GM19372 (cell line): ENCODE data around the gene NFKBIB.
"Not testable (repeated sequence)": the region's sequence is repeated elsewhere in the genome, so short reads cannot be mapped to it uniquely, and the experiment has no call there.

Experiments
- ATAC-seq: cut with Tn5 transposase; IDR thresholded peaks from one replicate; pipeline ENCODE4 v1.9.1; 2021; ENCODE audit warnings: mild to moderate bottlenecking, low read depth, moderate library complexity; ENCODE audit not compliant: unreplicated experiment

NFKBIB gene

DNA sequence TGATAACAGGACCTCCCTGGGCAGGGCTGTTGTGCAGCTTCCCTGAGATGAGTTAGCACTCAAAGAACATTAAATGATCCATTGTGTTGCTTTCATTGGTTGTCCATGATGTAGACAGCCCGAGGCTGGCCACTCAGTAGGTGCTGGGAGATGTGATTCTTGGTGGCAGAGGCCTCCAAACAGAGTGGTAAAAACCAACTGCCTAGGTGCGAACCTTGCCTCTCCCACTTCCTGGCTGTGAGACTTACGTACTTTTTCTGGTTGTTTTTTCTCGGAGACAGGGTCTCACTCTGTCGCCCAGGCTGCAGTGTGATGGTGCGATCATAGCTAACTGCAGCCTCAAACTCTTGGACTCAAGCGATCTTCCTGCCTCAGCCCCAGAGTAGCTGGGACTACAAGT, 24.6 kb downstream of the NFKBIB start:
- no peak for ATAC-seq

DNA sequence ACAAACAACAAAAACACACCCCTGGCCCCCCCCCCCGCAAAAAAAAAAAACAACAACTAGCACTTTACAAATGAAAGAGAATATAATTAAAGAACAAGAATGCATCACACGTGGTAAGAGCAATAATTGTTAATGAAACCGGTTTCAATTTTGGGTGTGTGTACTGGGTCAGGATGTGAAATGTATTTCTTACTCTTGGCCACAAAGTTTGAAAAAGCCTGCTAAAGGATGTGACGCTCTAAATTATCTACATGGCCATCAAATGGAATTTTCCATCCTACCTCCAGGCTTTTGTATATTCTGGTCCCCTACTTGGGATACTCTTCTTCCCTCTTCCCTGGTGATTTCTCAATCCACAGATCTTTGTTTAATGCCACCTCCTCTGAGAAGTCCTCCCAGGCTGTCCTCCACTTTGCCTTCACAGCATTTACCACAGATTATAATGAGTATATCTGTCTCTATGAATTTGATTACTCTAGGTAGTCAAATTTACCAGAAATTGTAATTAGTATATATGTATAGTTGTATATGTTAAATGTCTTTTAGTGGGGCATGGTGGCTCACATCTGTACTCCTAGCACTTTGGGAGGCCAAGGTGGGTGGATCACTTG, 28.7 kb downstream of the NFKBIB start:
- no peak for ATAC-seq

DNA sequence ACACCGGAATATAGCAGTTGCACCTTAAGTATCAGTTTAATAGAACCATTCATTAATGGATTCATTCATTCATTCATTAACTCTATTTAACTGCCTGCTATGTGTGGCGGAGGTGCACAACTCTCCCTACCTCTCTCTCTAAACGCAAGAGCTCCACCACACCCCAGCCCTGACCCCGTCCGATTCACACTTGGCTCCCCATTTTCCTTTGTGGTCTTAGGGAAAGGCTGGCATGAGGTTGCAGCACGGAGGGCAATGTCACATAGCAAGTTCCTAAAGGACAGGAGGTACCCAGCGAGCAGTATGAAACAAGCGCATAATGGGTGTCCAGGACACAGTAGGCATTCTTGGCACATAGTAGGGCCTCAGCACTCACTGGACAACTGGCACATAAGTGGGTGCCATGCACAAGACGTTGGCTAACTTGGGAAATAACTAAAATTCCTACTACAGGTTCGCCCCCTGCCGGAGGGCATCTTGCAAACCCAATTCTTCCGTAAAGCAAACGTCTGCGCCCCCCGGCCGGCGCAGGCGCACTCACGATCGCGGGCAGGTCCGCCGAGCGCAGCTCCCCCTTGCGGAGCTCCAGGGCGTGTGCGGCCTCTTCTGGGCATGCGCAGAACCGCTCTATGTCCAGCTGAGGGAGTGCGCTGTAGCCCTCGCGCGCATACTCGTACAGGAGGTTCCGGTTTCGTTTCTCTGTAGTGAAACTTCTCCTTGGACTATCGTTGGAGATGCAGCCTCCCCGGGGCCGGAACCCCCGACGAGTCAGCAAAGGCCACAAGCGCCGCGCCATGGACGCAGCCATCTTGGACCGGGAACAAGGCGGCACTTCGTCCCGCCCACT, 30.4 kb downstream of the NFKBIB start, which contains the start of gene SARS2:
Gene SARS2, minus strand, starts transcription at position 835 of the 847 bp plus-strand sequence. Its CDS starts 27 bp downstream, at position 808.
- ATAC-seq, result peak; percentile 68

DNA sequence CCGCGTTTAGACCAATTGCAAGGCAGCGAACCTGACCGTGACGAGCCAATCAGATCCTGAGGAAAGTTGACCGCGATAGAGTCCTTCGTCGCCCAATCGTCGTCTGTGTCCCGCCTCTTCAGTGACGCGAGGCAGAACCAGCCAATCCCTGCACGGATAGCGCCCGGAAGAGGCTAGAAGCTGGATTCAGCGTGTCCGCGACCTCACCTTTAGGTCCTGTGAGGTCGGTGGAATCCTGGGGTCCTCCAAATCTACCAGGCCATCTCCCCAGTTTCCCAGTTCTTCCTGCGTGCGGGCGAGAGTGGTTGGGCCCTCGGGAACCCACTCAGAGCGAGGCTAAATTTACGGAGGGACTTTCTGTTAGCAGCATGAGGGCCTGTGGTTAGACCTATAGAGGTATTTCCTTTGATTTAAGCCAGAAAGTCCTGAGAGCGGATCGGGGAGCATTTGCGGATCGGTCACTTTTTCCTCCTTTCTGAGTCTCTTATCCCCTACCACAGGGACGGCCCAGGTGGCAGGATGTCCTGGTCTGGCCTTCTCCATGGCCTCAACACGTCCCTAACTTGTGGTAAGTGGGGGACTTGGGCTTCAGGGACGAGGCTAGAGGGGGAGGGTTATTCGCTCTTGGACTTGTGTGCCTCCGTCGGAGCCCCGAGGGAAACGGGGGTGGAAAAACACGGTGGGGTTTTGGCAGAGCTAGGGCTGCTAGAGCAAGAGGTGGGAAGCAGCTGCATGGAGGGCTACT, 31.2 kb downstream of the NFKBIB start, which contains the start of gene MRPS12:
Gene MRPS12, plus strand, starts transcription at position 169 of the 745 bp plus-strand sequence. Its CDS starts 351 bp downstream, at position 520.
- peak; percentile 92 for ATAC-seq

DNA sequence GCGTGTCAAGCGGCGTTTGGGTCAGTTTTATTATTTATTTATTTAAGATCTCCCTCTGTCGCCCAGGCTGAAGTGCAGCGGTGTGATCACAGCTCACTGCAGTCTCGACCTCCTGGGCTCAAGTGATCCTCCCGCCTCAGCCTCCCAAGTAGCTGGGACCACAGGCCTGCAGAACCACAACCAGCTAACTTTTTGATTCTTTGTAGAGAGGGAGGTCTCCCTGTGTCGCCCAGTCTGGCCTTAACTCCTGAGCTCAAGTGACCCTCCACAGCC, 31.7 kb downstream of the NFKBIB start:
- ATAC-seq, result no peak

DNA sequence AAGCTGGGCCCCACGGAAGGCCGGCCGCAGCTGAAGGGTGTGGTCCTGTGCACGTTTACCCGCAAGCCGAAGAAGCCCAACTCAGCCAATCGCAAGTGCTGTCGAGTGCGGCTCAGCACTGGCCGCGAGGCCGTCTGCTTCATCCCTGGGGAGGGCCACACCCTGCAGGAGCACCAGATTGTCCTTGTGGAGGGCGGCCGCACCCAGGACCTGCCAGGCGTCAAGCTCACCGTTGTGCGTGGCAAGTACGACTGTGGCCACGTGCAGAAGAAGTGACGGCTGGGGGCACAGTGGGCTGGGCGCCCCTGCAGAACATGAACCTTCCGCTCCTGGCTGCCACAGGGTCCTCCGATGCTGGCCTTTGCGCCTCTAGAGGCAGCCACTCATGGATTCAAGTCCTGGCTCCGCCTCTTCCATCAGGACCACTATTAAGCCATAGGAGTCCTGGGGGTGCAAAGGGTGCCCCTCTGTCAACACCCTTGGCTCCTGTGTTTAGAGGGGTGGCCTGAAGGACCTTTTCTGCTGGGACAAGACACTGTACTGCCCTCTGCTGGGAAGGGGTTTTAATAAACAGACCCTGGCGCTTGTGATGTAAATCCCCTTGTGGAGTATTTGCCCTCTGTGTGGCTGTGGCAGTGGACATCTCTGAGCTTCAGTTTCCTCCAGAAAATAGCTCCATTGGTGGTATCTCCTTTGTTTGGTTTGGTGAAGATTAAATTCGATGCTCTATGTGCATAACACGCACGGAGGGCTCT, 32.8 kb downstream of the NFKBIB start:
- ATAC-seq, result no peak

DNA sequence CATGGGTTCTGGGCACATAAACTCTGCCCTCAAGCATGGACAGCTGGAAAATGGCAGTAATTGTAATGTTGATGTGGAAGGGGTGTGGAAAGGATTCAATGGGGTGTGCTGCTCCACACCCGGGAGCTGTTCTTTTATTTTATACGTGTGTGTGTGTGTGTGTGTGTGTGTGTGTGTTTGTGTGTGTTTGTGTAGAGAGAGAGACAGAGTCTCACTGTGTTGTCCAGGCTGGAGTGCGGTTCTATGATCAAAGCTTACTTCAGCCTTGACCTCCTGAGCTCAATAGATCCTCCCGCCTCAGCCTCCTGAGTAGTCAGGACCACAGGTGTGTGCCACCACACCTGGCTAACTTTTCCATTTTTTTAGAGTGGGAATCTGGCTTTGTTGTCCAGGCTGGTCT, 33.8 kb downstream of the NFKBIB start:
- no peak for ATAC-seq

DNA sequence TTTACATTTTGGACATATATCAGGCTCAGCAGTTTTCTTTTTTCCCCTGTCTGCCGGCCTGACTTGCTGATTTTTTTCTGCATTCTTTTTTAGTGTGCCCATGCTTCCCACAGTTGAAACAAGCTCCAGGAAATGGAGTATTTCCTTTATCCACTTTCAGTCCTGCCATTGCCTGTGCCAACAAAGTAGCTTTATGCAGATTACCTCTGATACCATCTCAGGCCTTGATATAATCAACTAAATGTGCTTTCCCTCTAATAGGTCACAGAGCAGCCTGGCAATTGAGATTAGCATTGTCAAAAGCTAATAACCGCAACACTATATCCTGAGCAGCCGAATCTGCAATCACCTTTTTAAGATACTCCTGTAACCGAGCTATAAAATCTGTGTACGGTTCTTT, 40.2 kb downstream of the NFKBIB start:
- no peak for ATAC-seq

DNA sequence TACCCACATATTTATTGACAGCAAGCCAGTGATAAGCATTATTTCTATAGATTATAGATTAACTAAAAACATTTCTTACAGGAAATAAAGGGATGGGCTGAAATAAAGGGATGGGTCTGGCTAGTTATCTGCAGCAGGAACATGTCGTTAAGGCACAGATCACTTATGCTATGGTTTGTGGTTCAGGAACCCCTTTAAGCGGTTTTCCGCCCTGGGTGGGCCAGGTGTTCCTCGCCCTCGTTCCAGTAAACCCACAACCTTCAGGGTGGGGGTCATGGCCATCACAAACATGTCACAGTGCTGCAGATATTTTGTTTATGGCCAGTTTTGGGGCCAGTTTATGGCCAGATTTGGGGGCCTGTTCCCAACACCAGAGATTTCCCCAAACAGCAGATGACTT, 41.7 kb downstream of the NFKBIB start:
- ATAC-seq, result not testable (repeated sequence)

DNA sequence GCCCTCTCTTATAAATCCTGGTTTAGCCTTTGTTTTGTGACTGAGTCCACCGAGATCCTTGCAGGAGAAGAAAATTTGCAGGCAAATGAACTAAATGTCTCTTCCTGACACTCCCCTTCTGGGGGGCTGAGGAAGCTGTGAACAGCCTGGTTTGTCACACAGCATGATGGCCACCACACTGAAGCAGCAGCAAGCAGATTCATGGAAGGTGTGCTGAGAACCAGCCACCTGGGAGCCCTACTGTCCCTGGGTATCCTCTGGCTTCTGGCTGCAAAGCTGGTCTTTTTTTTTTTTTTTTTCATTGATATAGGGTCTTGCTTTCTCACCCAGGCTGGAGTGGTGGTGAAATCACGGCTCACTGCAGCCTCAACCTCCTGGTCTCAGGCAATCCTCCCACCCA, 42.2 kb downstream of the NFKBIB start:
- no peak for ATAC-seq

DNA sequence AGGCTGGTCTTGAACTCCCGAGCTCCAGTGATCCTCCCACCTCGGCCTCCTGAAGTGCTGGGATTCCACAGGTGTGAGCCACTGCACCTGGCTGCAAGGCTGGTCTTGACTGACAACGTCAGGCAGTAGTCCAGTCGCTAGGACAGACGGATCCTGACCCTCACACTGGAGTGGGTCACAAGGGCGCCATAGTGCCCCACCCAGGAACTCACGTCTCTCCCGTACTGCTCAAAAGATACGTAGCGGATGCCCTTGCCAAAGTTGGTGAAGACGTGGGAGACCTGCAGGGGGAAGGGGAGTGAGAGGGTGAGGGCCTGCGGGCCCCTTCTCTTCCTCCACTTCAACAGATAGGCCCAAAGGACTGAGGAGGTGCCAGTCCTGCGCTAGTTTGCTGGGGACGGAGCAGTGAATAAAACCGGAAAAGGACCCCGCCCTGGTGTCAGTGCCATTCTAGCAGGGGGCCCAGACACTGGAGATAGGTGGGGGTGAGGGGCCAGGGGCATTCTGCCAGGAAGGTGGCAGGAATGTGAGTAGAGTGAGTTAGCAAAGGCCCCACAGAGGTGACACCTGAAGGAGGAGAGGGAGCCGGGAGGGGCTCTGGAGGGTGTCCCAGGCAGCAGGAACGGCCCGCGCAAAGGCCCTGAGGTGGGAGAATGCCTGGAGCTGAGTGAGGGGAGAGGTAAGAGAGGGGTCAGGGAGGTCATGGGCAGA, 42.9 kb downstream of the NFKBIB start:
- no peak for ATAC-seq

DNA sequence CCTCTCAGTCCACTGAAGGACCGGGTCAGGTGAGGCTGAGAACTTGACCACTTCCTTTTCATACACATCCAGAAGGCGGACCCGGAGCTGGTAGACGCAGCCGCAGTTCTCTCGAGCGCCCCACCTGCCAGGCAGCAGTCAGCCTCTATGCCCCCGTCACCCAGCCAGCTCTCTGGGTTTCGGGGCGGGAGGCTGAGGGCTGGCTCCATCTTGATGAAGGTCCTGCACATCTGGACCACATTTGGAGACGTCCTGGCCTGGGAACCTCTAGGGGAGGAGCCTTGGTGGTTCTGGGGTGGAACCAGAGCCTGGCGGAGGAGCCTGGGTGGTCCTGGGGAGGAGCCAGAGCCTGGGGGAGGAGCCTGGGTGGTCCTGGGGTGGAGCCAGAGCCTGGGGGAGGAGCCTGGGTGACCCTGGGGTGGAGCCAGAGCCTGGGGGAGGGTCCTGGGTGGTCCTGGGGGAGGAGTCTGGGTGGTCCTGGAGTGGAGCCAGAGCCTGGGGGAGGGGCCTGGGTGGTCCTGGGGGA, 45.3 kb downstream of the NFKBIB start:
- no peak for ATAC-seq

DNA sequence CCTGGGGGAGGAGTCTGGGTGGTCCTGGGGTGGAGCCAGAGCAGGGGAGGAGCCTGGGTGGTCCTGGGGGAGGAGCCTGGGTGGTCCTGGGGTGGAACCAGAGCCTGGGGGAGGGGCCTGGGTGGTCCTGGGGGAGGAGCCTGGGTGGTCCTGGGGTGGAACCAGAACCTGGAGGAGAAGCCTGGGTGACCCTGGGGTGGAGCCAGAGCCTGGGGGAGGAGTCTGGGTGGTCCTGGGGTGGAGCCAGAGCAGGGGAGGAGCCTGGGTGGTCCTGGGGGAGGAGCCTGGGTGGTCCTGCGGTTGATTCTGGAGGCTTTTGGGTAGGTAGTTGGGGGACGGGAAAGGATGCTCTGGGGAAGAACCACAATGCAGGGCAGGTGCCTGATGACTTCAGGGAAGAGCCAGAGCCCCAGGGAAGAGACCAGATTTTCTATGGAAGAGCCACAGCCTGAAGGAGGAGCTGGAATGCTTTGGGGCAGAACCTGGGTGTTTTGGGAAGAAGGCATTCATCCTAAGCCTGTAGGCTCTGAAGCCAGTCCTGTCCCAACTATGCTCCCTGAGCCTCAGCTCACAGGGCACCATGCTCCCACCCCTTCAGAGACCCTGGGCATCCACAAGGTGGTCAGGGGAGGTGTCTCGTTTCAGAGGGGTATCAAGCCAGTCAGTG, 45.9 kb downstream of the NFKBIB start:
- ATAC-seq, result no peak

DNA sequence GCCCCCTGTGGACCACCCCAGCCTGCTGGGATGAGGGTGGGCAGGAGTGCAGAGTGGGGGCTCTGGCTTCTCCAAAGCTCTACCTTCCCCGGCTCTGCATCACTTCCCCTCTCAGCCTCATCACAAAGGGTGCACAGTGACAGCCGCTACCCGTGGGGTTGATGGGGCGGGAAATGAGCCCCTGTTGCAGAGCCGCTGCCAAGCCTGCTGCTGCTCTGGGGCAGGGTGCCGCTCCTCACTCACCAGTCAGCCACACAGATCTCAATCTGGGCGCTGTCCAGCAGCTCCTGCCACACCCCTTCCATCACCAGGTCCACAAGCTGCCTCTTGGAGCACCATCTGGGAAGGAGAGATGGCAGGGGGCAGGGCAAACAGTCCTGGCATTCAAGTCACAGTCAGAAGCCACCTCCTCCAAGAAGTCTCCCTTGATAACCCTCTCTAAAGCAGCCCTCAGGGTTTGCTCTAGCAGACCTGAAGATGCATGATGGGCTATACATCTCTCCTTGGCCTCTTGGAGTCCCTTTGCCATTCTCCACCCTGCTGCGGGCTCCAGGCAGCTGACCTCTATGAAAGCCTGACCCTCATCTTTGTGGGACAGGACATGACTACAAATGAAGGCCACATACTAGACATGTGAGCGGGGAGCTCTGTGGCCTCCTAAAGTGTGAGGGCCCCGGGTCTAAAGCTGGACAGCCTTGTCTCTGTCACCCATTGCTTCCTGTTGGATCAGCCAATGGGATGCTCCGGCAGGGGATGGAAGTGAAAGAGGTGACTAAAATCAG, 46.7 kb downstream of the NFKBIB start:
- ATAC-seq, result no peak

DNA sequence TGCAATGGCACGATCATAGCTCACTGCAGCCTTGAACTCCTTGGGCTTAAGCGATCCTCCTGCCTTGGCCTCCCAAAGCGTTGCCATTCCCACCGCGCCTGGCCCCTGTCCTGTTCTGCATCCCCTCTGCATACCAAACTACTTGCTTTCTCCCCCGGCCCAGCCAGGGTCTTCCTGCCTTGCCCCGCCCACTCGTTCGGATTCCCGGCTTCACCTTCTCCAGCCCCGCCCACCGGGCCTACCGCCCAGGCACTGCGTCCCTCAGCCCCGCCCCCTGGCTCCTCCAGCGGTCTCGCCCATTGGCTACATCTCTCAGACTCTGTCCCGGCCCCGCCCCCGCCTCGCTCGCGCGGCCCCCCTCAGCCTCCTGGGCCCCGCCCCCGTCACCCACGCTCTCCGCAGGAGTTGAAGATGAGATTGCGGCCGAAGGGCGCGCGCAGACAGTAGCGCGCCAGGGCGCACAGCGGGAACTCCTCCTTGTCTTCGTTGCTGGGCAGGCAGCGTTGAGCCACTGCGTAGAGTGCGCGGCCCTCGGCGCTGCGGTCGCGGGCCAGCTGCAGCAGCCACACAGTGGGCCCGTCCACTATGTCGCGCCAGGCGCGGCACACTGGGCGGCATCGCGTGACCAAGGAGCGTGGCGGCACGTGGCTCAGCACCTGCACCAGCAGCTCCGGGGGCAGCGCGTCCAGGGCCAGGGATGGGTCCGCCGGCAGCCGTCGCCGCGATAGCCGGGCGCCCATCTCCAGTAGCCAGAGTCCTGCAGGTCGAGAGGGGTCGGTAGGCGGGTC, 50.0 kb downstream of the NFKBIB start:
- no peak for ATAC-seq

DNA sequence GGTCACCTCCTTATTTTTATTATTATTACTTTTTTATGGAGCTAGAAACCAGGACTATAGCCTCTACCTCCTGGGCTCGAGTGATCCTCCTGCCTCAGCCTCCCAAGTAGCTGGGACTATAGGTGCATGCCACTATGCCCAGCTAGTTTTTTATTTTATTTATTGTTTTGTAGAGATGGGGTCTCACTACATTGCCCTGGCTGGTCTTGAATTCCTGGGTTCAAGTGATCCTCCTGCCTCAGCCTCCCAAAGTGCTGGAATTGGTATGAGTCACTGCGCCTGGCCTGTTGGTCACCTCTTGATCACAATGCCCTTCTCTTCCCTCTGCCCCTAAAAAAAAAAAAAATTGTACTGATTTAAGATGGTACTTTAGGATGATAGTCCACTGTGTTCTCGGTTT, 51.4 kb downstream of the NFKBIB start:
- ATAC-seq, result no peak

DNA sequence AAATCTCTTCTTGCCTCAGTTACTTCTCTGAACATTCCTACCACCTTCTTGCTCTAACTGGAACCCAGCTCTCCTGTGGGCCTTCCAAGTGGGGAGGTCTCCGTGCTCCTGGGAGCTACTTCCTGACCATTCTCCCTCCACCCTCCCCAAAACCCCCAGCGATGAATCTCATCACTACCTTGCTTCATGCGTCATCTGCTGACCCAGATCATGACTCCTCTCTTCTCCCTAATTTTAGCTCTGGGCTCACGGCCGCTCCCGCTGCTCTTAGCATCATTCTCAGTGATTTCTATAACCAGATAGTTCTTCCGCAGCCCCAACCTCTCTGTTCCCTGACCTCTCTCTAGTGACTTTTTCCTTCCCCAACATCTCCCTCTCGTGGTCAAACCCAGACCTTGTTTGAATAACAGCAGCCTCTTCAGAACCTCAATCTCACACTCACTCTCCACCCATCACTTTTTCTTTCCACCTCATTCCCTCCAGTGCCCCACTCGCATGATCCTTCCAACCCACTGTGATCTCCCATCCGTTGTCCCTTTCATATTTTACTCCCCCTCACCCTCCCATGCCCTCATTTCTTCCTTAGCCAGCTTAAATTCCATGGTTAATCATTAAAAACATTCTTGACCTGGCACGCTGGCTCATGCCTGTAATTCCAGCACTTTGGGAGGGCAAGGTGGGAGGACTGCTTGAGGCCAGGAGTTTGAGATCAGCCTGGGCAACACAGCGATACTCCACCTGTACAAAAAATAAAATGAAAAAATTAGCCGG, 52.8 kb downstream of the NFKBIB start:
- no peak for ATAC-seq
